Measurements from ENCODE around the gene GAK. TPM values are rescaled to one million over a fixed set of nuclear protein-coding genes. Genes with fewer than 3 reads are reported as not detected.

The GAK gene
- total and polyA plus RNA-seq, 2 experiments from 2014 or later, result 87.1 to 88.4 TPM

GRCh38 chr4:870951-871350 is 61.2 kb downstream of the GAK start:
- DNase-seq (ENCODE audit: low spot score), result no peak
- H3K9me2 ChIP-seq (replicated peaks; ENCODE audit: insufficient read depth), result no peaks in the 10 kb centered on the region
- no peak overlapping the region for H3K4me3 ChIP-seq
- H2AFZ ChIP-seq, result no peak overlapping the region
- H4K20me1 ChIP-seq (ENCODE audit: insufficient read depth, poor library complexity, severe bottlenecking), result no peaks in the 10 kb centered on the region
- H3K36me3 ChIP-seq (replicated peaks; ENCODE audit: insufficient read depth, low read depth), result no peaks in the 10 kb centered on the region
- no peaks in the 10 kb centered on the region for H3K27me3 ChIP-seq
- 90% methylated on average over 20 of the region's 20 CpGs for WGBS (ENCODE audit: low lambda C conversion rate, missing lambda C conversion rate)
- no peaks in the 10 kb centered on the region for H3K9me3 ChIP-seq (ENCODE audit: low read depth)
- H3K27ac ChIP-seq, result no peak overlapping the region
- H3K79me2 ChIP-seq, result no peaks in the 10 kb centered on the region
- H3K4me2 ChIP-seq, result no peak overlapping the region
- H3K4me1 ChIP-seq (ENCODE audit: insufficient read depth), result no peaks in the 10 kb centered on the region
- no peak for TF ChIP-seq EZH2phosphoT487 (IDR thresholded peaks at IDR 0.05; ENCODE audit: low read depth, severe bottlenecking, unreplicated experiment)
- no peak for TF ChIP-seq CTCF (IDR thresholded peaks at IDR 0.05; ENCODE audit: poor library complexity)
- TF ChIP-seq EZH2 (IDR thresholded peaks at IDR 0.05; ENCODE audit: borderline replicate concordance), result no peak

- TF ChIP-seq EZH2phosphoT487 (IDR thresholded peaks at IDR 0.05; ENCODE audit: low read depth, severe bottlenecking, unreplicated experiment) (no peak), CTCF (IDR thresholded peaks at IDR 0.05; ENCODE audit: poor library complexity) (no peak), EZH2 (IDR thresholded peaks at IDR 0.05; ENCODE audit: borderline replicate concordance) (no peak)
- H3K27me3 ChIP-seq, result no peaks in the 10 kb centered on the region
- no peaks in the 10 kb centered on the region for H4K20me1 ChIP-seq (ENCODE audit: insufficient read depth, poor library complexity, severe bottlenecking)
- H2AFZ ChIP-seq, result no peak overlapping the region
- H3K9me3 ChIP-seq (ENCODE audit: low read depth), result no peaks in the 10 kb centered on the region
- no peak for DNase-seq (ENCODE audit: low spot score)
- H3K79me2 ChIP-seq, result no peaks in the 10 kb centered on the region
- H3K9me2 ChIP-seq (replicated peaks; ENCODE audit: insufficient read depth), result no peaks in the 10 kb centered on the region
- no peaks in the 10 kb centered on the region for H3K36me3 ChIP-seq (replicated peaks; ENCODE audit: insufficient read depth, low read depth)
- no peak overlapping the region for H3K4me3 ChIP-seq
- H3K4me1 ChIP-seq (ENCODE audit: insufficient read depth), result no peaks in the 10 kb centered on the region
- H3K4me2 ChIP-seq, result no peak overlapping the region
- WGBS (ENCODE audit: low lambda C conversion rate, missing lambda C conversion rate), result 97% methylated on average over 15 of the region's 15 CpGs
- H3K27ac ChIP-seq, result no peak overlapping the region
Observed at GRCh38 chr4:869776-870175, 62.3 kb downstream of the GAK start.

- no peaks in the 10 kb centered on the region for H3K36me3 ChIP-seq (replicated peaks; ENCODE audit: insufficient read depth, low read depth)
- H3K4me2 ChIP-seq, result no peak overlapping the region
- 97% methylated on average over 21 of the region's 21 CpGs for WGBS (ENCODE audit: low lambda C conversion rate, missing lambda C conversion rate)
- H4K20me1 ChIP-seq (ENCODE audit: insufficient read depth, poor library complexity, severe bottlenecking), result no peaks in the 10 kb centered on the region
- H2AFZ ChIP-seq, result no peak overlapping the region
- TF ChIP-seq CTCF (IDR thresholded peaks at IDR 0.05; ENCODE audit: poor library complexity) (no peak), EZH2phosphoT487 (IDR thresholded peaks at IDR 0.05; ENCODE audit: low read depth, severe bottlenecking, unreplicated experiment) (no peak), EZH2 (IDR thresholded peaks at IDR 0.05; ENCODE audit: borderline replicate concordance) (no peak)
- H3K9me3 ChIP-seq (ENCODE audit: low read depth), result no peaks in the 10 kb centered on the region
- H3K4me3 ChIP-seq, result no peak overlapping the region
- H3K27me3 ChIP-seq, result no peaks in the 10 kb centered on the region
- no peaks in the 10 kb centered on the region for H3K79me2 ChIP-seq
- H3K9me2 ChIP-seq (replicated peaks; ENCODE audit: insufficient read depth), result no peaks in the 10 kb centered on the region
- no peaks in the 10 kb centered on the region for H3K4me1 ChIP-seq (ENCODE audit: insufficient read depth)
- H3K27ac ChIP-seq, result no peak overlapping the region
- no peak for DNase-seq (ENCODE audit: low spot score)
Observed at GRCh38 chr4:868421-868820, 63.7 kb downstream of the GAK start.

Data from hepatocyte (in vitro differentiated cells).